GM12891 (cell line): ENCODE data around the gene IL31RA.

Experiments
- POLR2A ChIP-seq: IDR thresholded peaks from 2 replicates; pipeline ENCODE4 v1.6.1; 2011; ENCODE audit warnings: low read depth, low read length, control low read depth
- POLR2AphosphoS5 ChIP-seq: IDR thresholded peaks from 2 replicates; pipeline ENCODE4 v1.6.1; 2011; ENCODE audit warnings: low read depth, low read length, control low read depth
- SPI1 ChIP-seq: IDR thresholded peaks from 2 replicates; pipeline ENCODE4 v1.6.1; 2011; ENCODE audit warnings: low read depth, low read length, control low read depth

GRCh38 chr5:55820488-55820887 is 30.7 kb upstream of the IL31RA start:
- TF ChIP-seq POLR2A (no peak), POLR2AphosphoS5 (no peak), SPI1 (no peak)
